Measurements from ENCODE around the gene EIPR1.

Gene EIPR1

DNA sequence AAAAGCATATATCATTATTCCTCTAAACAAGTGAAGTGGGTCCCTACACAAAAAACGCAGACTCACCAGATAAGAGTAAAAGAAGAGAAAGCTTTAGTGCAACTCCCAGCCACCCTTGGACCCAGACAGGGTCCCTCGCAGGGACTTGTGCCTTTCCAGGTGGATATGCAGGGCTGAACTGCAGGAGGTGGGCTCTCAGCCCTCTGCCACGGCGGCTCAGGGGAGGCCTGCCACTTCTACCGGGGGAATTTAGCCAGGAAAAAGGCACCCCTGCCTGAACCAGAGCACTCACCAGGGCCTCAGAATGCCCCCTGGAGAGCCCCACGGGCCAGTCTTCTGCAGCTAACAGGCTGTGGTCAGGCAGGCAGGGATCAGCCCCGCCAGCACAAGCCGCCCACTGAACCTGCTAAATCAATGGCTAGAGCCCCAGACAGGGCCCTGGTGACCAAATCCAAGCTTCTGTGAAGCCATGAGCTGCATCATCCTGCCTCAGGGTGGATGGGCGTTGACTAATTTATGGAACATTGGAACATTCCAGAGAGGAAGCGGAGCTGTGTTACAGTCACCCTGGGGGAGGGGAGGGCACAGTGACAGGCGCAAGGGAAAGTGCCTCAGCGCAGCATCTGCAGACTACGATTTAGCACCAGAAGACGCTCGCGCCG lies 209.3 kb downstream of the EIPR1 start:
- no peak overlapping the region for H3K18ac ChIP-seq (ENCODE audit: low read length)
- H2AK5ac ChIP-seq (ENCODE audit: low read length) = no peak overlapping the region
- H3K4ac ChIP-seq (ENCODE audit: low read depth, low read length) = no peak overlapping the region
- no peak overlapping the region for H3K14ac ChIP-seq (ENCODE audit: low read length)
- H4K91ac ChIP-seq (ENCODE audit: low read depth, low read length) = peak overlapping the region; percentile 8
- peaks cover 2 to 3% of the 10 kb centered on the region in 2 experiments for H3K36me3 ChIP-seq (ENCODE audit: control insufficient read depth in 1 of 2, insufficient read depth in 2 of 2, low read length in 2 of 2)
- no peak overlapping the region for H2BK12ac ChIP-seq (ENCODE audit: low read length)
- peaks cover 2% of the 10 kb centered on the region for H3K9me3 ChIP-seq (ENCODE audit: insufficient read depth, low read depth, low read length)
- peak overlapping the region; percentile 74 for H3K27ac ChIP-seq (ENCODE audit: low read depth, low read length)
- H3K9ac ChIP-seq (ENCODE audit: low read length) = no peak overlapping the region
- H2BK5ac ChIP-seq (ENCODE audit: low read depth, low read length, poor library complexity) = peak overlapping the region; percentile 42
- no peak overlapping the region for H4K12ac ChIP-seq (ENCODE audit: low read depth, low read length)
- no peak overlapping the region for H3K23ac ChIP-seq (ENCODE audit: low read length)
- H2BK120ac ChIP-seq (ENCODE audit: insufficient read depth, low read length, poor library complexity) = no peak overlapping the region
- peak overlapping the region; percentile 7 for H3K4me2 ChIP-seq (ENCODE audit: low read length)
- H3K27me3 ChIP-seq (ENCODE audit: insufficient read depth, low read length) = no peaks in the 10 kb centered on the region
- H2AFZ ChIP-seq (ENCODE audit: insufficient read depth, low read length, poor library complexity) = no peak overlapping the region
- H3K79me1 ChIP-seq (ENCODE audit: low read length) = peaks cover 3% of the 10 kb centered on the region
- WGBS (ENCODE audit: extremely low coverage, insufficient coverage, insufficient read length) = no CpG with 5 or more reads among the region's 17 CpGs
- peaks cover 12 to 16% of the 10 kb centered on the region in 2 experiments for H3K4me1 ChIP-seq (ENCODE audit: control insufficient read depth in 1 of 2, insufficient read depth in 2 of 2, low read length in 2 of 2)
- peak overlapping the region; percentile 7 for H4K8ac ChIP-seq (ENCODE audit: low read depth, low read length)
- no peak overlapping the region for H3K4me3 ChIP-seq (ENCODE audit: low read depth, low read length)
- H3K79me2 ChIP-seq (ENCODE audit: control insufficient read depth, insufficient read depth, low read length, poor library complexity) = no peaks in the 10 kb centered on the region
- DNase-seq = peak; percentile 73

GRCh38 chr2:3163401-3163800 lies 214.2 kb downstream of the EIPR1 start:
- Histone ChIP-seq H2BK12ac (ENCODE audit: low read length) (no peak overlapping the region), H3K18ac (ENCODE audit: low read length) (no peak overlapping the region), H3K9me3 (ENCODE audit: insufficient read depth, low read depth, low read length) (peaks cover 3% of the 10 kb centered on the region), H3K14ac (ENCODE audit: low read length) (no peak overlapping the region), H3K4me1 (ENCODE audit: control insufficient read depth in 1 of 2, insufficient read depth in 2 of 2, low read length in 2 of 2) (peaks cover 5 to 7% of the 10 kb centered on the region in 2 experiments), H2BK120ac (ENCODE audit: insufficient read depth, low read length, poor library complexity) (no peak overlapping the region), H2BK5ac (ENCODE audit: low read depth, low read length, poor library complexity) (no peak overlapping the region), H3K79me1 (ENCODE audit: low read length) (peaks cover 3% of the 10 kb centered on the region), H3K23ac (ENCODE audit: low read length) (no peak overlapping the region), H2AFZ (ENCODE audit: insufficient read depth, low read length, poor library complexity) (no peak overlapping the region), H3K4ac (ENCODE audit: low read depth, low read length) (no peak overlapping the region), H3K27ac (ENCODE audit: low read depth, low read length) (no peak overlapping the region), H3K4me2 (ENCODE audit: low read length) (no peak overlapping the region), H2AK5ac (ENCODE audit: low read length) (no peak overlapping the region), H3K4me3 (ENCODE audit: low read depth, low read length) (no peak overlapping the region), H4K91ac (ENCODE audit: low read depth, low read length) (no peak overlapping the region), H3K36me3 (ENCODE audit: control insufficient read depth in 1 of 2, insufficient read depth in 2 of 2, low read length in 2 of 2) (no peaks in the 10 kb centered on the region), H4K8ac (ENCODE audit: low read depth, low read length) (no peak overlapping the region), H4K12ac (ENCODE audit: low read depth, low read length) (no peak overlapping the region), H3K9ac (ENCODE audit: low read length) (no peak overlapping the region), H3K27me3 (ENCODE audit: insufficient read depth, low read length) (no peaks in the 10 kb centered on the region), H3K79me2 (ENCODE audit: control insufficient read depth, insufficient read depth, low read length, poor library complexity) (no peaks in the 10 kb centered on the region)
- DNase-seq = no peak
- no CpG with 5 or more reads among the region's 2 CpGs for WGBS (ENCODE audit: extremely low coverage, insufficient coverage, insufficient read length)

DNA sequence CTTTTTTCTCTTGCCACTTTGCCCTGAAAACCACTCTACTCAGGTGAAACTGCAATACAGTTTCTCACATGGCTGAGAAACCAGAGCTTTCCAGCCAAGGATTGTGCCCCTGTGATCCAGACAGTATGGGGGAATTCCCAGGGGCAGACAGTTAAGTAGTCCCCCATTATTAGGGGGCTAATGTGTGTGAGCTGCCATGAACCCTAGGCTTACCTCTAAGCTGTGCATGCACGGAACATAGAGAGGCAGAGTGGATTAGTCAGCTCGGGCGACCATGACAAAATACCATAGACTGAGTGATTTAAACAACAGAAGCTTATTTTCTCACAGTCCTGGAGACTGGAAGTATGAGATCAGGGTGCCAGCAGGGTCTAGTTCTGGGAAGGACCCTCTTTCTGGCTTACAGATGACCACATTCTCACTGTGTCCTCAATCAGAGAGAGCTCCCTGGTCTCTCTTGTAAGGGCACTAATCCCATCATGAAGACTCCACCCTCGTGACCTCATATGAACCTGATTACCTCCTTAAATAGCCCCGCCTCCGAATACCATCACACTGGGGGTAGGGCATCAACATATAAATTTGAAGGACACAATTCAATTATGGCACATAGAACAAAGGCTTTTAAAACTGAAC lies 215.1 kb downstream of the EIPR1 start:
- Histone ChIP-seq H3K79me1 (ENCODE audit: low read length) (no peaks in the 10 kb centered on the region), H4K91ac (ENCODE audit: low read depth, low read length) (no peak overlapping the region), H4K12ac (ENCODE audit: low read depth, low read length) (no peak overlapping the region), H3K14ac (ENCODE audit: low read length) (no peak overlapping the region), H2AFZ (ENCODE audit: insufficient read depth, low read length, poor library complexity) (no peak overlapping the region), H3K4me2 (ENCODE audit: low read length) (no peak overlapping the region), H2AK5ac (ENCODE audit: low read length) (no peak overlapping the region), H2BK120ac (ENCODE audit: insufficient read depth, low read length, poor library complexity) (no peak overlapping the region), H3K4me1 (ENCODE audit: control insufficient read depth in 1 of 2, insufficient read depth in 2 of 2, low read length in 2 of 2) (peaks cover 2 to 4% of the 10 kb centered on the region in 2 experiments), H3K9ac (ENCODE audit: low read length) (no peak overlapping the region), H3K23ac (ENCODE audit: low read length) (no peak overlapping the region), H3K79me2 (ENCODE audit: control insufficient read depth, insufficient read depth, low read length, poor library complexity) (no peaks in the 10 kb centered on the region), H3K4me3 (ENCODE audit: low read depth, low read length) (no peak overlapping the region), H2BK12ac (ENCODE audit: low read length) (no peak overlapping the region), H3K36me3 (ENCODE audit: control insufficient read depth in 1 of 2, insufficient read depth in 2 of 2, low read length in 2 of 2) (no peaks in the 10 kb centered on the region), H3K27me3 (ENCODE audit: insufficient read depth, low read length) (no peaks in the 10 kb centered on the region), H3K27ac (ENCODE audit: low read depth, low read length) (no peak overlapping the region), H2BK5ac (ENCODE audit: low read depth, low read length, poor library complexity) (no peak overlapping the region), H3K4ac (ENCODE audit: low read depth, low read length) (no peak overlapping the region), H4K8ac (ENCODE audit: low read depth, low read length) (no peak overlapping the region), H3K9me3 (ENCODE audit: insufficient read depth, low read depth, low read length) (peaks cover 5% of the 10 kb centered on the region), H3K18ac (ENCODE audit: low read length) (no peak overlapping the region)
- no peak for DNase-seq
- no CpG with 5 or more reads among the region's 6 CpGs for whole genome bisulfite sequencing (ENCODE audit: extremely low coverage, insufficient coverage, insufficient read length)

GRCh38 chr2:3160751-3161330 lies 216.8 kb downstream of the EIPR1 start:
- Histone ChIP-seq H2BK120ac (ENCODE audit: insufficient read depth, low read length, poor library complexity) (no peak overlapping the region), H4K8ac (ENCODE audit: low read depth, low read length) (no peak overlapping the region), H3K27ac (ENCODE audit: low read depth, low read length) (no peak overlapping the region), H2BK12ac (ENCODE audit: low read length) (no peak overlapping the region), H3K36me3 (ENCODE audit: control insufficient read depth in 1 of 2, insufficient read depth in 2 of 2, low read length in 2 of 2) (no peaks in the 10 kb centered on the region), H3K79me2 (ENCODE audit: control insufficient read depth, insufficient read depth, low read length, poor library complexity) (no peaks in the 10 kb centered on the region), H3K14ac (ENCODE audit: low read length) (no peak overlapping the region), H3K18ac (ENCODE audit: low read length) (no peak overlapping the region), H3K4ac (ENCODE audit: low read depth, low read length) (no peak overlapping the region), H3K9ac (ENCODE audit: low read length) (no peak overlapping the region), H3K23ac (ENCODE audit: low read length) (no peak overlapping the region), H3K79me1 (ENCODE audit: low read length) (no peaks in the 10 kb centered on the region), H4K91ac (ENCODE audit: low read depth, low read length) (no peak overlapping the region), H3K9me3 (ENCODE audit: insufficient read depth, low read depth, low read length) (peaks cover 5% of the 10 kb centered on the region), H2AFZ (ENCODE audit: insufficient read depth, low read length, poor library complexity) (no peak overlapping the region), H3K4me3 (ENCODE audit: low read depth, low read length) (no peak overlapping the region), H3K27me3 (ENCODE audit: insufficient read depth, low read length) (no peaks in the 10 kb centered on the region), H2BK5ac (ENCODE audit: low read depth, low read length, poor library complexity) (no peak overlapping the region), H3K4me1 (ENCODE audit: control insufficient read depth in 1 of 2, insufficient read depth in 2 of 2, low read length in 2 of 2) (no peaks in the 10 kb centered on the region), H3K4me2 (ENCODE audit: low read length) (no peak overlapping the region), H2AK5ac (ENCODE audit: low read length) (no peak overlapping the region), H4K12ac (ENCODE audit: low read depth, low read length) (no peak overlapping the region)
- DNase-seq = no peak
- WGBS (ENCODE audit: extremely low coverage, insufficient coverage, insufficient read length) = no CpG with 5 or more reads among the region's 6 CpGs
